PFSK-1 (cell line): ENCODE data around the gene CABLES2.

Experiments
- FOXP2 ChIP-seq: optimal IDR thresholded peaks from 2 replicates; pipeline ENCODE3; 2011; ENCODE audit warnings: borderline replicate concordance, control low read depth, inconsistent platforms; ENCODE audit not compliant: insufficient read depth; ENCODE audit errors: extremely low read length, extremely low read depth
- POLR2AphosphoS5 ChIP-seq: IDR thresholded peaks from 2 replicates; pipeline ENCODE4 v1.6.1; 2012; ENCODE audit warnings: low read depth, mild to moderate bottlenecking, control low read depth, low read length, moderate library complexity
- SIN3A ChIP-seq: IDR thresholded peaks from 2 replicates; pipeline ENCODE4 v1.6.1; 2012; ENCODE audit warnings: mild to moderate bottlenecking, low read length, moderate library complexity, borderline replicate concordance; ENCODE audit not compliant: insufficient read depth
- TAF1 ChIP-seq: IDR thresholded peaks from 2 replicates; pipeline ENCODE4 v1.6.1; 2012; ENCODE audit warnings: low read length, control low read depth, borderline replicate concordance; ENCODE audit not compliant: insufficient read depth
- TF ChIP-seq, protein P1 (sequence below), 2 experiments: IDR thresholded peaks; 2 replicates each; pipeline versions ENCODE4 v1.6.1 to v1.8.0; 2011 to 2012; ENCODE audit warnings: low read depth in 2 of 2, low read length in 2 of 2, control low read depth in 1 of 2, inconsistent platforms in 1 of 2, mild to moderate bottlenecking in 1 of 2, moderate library complexity in 1 of 2; ENCODE audit not compliant: insufficient read depth in 1 of 2

The CABLES2 gene

DNA sequence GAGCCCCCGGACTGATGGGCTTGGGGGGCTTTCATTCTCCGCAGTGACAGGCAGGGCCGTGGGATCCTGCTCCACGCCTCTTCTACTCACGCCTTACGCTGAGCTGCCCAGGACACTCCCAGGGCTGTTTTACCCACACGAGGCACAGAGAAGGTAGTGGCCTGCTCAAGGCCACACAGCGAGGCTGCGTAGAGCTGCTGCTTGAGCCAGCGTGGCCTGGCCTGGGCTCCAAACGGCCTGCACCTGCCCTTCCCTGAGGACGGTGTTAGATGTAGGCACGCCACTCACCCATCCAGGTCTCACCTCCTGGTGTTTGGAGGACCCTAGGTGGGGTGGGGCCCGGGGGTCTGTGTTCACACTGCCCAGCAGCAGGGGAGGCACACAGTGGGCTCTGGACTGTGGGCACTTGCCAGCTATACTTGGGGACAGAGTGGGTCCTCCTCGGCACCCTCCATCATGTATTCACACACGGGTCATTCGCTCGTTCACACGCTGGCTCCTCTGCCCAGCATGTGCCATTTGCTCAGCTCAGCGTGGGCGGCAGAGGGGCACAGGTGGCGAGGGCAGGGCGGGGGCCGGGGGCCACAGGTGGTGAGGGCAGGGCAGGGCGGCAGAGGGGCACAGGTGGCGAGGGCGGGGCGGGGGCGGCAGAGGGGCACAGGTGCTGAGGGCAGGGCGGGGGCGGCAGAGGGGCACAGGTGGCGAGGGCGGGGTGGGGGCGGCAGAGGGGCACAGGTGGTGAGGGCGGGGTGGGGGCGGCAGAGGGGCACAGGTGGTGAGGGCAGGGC lies 38.7 kb upstream of the CABLES2 start:
- TF ChIP-seq, protein P1, sequence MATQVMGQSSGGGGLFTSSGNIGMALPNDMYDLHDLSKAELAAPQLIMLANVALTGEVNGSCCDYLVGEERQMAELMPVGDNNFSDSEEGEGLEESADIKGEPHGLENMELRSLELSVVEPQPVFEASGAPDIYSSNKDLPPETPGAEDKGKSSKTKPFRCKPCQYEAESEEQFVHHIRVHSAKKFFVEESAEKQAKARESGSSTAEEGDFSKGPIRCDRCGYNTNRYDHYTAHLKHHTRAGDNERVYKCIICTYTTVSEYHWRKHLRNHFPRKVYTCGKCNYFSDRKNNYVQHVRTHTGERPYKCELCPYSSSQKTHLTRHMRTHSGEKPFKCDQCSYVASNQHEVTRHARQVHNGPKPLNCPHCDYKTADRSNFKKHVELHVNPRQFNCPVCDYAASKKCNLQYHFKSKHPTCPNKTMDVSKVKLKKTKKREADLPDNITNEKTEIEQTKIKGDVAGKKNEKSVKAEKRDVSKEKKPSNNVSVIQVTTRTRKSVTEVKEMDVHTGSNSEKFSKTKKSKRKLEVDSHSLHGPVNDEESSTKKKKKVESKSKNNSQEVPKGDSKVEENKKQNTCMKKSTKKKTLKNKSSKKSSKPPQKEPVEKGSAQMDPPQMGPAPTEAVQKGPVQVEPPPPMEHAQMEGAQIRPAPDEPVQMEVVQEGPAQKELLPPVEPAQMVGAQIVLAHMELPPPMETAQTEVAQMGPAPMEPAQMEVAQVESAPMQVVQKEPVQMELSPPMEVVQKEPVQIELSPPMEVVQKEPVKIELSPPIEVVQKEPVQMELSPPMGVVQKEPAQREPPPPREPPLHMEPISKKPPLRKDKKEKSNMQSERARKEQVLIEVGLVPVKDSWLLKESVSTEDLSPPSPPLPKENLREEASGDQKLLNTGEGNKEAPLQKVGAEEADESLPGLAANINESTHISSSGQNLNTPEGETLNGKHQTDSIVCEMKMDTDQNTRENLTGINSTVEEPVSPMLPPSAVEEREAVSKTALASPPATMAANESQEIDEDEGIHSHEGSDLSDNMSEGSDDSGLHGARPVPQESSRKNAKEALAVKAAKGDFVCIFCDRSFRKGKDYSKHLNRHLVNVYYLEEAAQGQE (IDR thresholded peaks at IDR 0.05; ENCODE audit: insufficient read depth in 1 of 2, low read depth in 2 of 2, low read length in 2 of 2): no peak
- no peak for TF ChIP-seq POLR2AphosphoS5
- no peak for TF ChIP-seq SIN3A
- TF ChIP-seq FOXP2: no peak
- TF ChIP-seq TAF1: no peak

DNA sequence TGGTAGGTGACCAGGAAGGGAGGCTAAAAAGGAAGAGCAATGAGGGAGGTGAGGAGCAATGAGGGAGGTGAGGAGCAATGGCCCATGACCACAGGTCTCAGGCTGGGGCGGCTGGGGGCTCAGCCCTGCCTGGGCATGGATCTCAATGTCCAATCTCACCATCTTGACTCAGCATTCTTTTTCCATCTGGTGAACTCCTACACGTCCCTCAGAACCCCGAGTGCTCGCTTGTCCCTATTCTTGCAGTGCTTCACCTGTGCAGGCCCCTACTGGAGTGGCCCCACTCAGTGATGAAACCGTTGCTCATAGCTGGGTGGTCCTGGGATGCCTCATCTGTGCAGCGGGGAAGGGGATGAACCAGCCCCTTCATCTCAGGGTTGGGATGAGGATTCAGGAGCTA lies 37.2 kb upstream of the CABLES2 start:
- TF ChIP-seq, protein P1 (IDR thresholded peaks at IDR 0.05; ENCODE audit: insufficient read depth in 1 of 2, low read depth in 2 of 2, low read length in 2 of 2): no peak

DNA sequence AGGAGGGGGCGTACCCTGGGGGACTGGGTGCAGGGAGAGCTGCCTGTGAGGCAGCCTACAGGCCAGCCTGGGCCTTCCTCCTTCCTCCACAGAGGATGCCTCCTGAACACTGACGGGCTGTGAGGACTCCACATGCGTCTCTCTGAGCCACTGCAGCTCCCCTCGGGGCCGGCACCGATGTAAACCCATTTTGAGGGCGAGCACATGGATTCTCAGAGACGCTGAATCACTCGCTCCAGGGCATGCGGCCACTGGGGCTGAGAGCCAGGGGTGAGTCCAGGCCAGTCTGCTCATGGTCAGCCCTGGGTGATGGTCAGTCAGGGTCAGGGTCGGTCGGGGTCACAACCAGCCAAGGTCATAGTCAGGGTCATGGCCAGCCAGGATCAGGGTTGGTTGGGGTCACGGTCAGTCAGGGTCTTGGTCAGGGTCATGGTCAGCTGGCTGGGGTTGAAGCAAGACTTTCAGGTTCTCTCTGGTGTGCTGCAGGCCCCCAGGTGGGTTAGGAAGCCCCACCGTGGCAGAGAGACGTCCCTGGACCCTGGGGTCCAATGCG lies 35.0 kb upstream of the CABLES2 start:
- TF ChIP-seq, protein P1 (IDR thresholded peaks at IDR 0.05; ENCODE audit: insufficient read depth in 1 of 2, low read depth in 2 of 2, low read length in 2 of 2): no peak

DNA sequence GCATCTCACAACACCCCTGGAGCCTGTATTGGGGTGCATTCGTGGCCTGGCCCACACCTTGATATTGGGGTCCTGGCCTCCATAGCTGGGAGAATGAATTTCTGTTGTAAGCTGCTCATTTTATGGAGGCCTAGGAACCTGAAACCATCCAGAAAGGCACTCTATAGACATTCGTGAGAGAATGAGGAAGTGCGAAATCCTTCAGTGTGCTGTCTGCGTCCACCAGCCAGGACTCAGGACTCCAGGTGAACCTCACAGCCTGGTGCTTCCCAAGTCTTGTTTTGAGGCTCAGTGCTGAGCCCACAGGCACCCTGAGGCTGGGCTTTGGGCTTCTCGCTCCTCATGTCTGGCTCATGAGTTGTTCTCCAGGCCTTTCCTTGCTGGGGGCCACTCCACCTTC lies 32.1 kb upstream of the CABLES2 start:
- TF ChIP-seq TAF1 (no peak), SIN3A (no peak), FOXP2 (no peak)
- TF ChIP-seq, protein P1 (IDR thresholded peaks at IDR 0.05; ENCODE audit: insufficient read depth in 1 of 2, low read depth in 2 of 2, low read length in 2 of 2): no peak

DNA sequence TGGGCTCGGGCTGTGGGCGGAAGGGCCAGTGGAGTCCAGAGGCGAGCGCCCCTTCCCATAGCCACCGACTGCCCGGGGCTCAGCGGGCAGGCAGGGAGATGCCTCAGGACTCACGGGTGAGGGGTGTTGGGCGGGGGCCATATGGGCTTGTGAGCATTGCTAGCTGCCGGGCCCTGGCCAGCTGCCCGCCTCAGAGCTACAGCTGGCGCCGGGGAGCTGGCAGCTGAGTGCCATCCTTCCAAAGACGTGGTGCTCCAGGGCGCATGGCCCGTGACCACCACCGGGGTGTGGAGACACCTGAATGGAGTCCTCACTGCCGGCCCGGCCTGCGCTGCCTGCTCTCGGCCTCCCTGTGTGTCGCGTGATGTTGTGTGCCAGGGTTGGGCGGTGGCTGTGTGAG lies 30.8 kb upstream of the CABLES2 start:
- no peak for TF ChIP-seq SIN3A
- TF ChIP-seq POLR2AphosphoS5: no peak
- TF ChIP-seq, protein P1 (IDR thresholded peaks at IDR 0.05; ENCODE audit: insufficient read depth in 1 of 2, low read depth in 2 of 2, low read length in 2 of 2): no peak
- no peak for TF ChIP-seq TAF1
- TF ChIP-seq FOXP2: no peak
